Activated CD4-positive, CD25-positive, alpha-beta regulatory T cell (primary cell): ENCODE measurements around the gene VAV2.
"Not testable (repeated sequence)": the region's sequence is repeated elsewhere in the genome, so short reads cannot be mapped to it uniquely, and the experiment has no call there.

Experiments used
- DNase-seq, 4 experiments: peaks; one replicate each; lab custom pipeline; 2025; lab: John Stamatoyannopoulos, UW

The VAV2 gene

GRCh38 chr9:133767008-133767407, 225.1 kb downstream of the VAV2 start:
- no peak for DNase-seq

DNA sequence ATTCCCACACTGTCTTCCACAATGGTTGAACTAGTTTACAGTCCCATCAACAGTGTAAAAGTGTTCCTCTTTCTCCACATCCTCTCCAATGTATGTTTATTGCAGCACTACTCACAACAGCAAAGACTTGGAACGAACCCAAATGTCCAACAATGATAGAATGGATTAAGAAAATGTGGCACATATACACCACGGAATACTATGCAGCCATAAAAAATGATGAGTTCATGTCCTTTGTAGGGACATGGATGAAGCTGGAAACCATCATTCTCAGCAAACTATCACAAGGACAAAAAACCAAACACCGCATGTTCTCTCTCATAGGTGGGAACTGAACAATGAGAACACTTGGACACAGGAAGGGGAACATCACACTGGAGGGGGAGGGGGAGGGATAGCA, 225.9 kb downstream of the VAV2 start:
- not testable (repeated sequence) for DNase-seq

DNA sequence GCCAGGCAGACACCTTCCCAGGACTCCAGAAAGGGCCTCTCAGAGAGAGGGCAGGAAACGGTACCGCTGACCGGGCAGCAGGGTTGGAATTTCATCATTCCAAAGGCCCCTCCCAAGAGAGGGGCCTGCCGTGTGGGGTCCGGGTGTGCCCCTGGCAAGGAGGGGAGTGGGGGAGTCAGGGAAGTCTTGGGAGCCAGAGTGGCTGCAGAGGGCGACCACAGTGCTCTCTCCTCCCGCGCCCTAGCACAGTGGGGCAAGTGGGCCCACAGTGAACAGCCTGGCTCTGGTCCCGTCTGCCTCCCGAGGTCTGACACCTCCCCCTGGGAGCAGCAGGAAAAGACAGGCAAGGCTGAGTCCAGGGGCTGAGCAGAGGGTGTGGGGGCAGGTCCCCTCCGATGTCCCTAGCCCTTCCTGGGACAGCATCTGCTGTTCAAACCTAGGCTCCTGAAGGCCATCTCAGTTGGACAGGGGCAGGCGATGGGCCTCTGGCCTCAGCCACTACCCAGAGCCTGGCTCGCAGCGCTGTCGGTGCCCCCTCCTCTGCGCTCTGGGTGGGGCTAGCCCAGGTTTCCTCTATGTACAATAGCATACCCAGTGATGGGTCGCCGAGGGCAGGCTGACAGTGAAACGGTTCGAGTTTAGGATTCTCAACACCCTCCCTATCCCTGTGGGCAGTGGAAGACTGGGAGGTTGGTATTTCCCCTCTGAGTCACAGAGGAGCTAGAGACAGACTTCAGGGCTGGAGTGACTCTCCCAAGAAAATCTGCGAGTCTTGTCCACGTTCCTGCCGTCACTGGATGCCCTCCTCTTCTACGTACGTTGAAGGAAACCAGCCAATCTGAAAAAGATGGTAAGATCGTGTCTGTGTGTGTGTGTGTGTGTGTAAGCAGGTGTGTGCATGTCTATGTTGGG, 228.6 kb downstream of the VAV2 start:
- DNase-seq, result no peak

GRCh38 chr9:133762488-133763271, 229.4 kb downstream of the VAV2 start:
- DNase-seq, result no peak

GRCh38 chr9:133761641-133762248, 230.4 kb downstream of the VAV2 start:
- DNase-seq, result no peak

DNA sequence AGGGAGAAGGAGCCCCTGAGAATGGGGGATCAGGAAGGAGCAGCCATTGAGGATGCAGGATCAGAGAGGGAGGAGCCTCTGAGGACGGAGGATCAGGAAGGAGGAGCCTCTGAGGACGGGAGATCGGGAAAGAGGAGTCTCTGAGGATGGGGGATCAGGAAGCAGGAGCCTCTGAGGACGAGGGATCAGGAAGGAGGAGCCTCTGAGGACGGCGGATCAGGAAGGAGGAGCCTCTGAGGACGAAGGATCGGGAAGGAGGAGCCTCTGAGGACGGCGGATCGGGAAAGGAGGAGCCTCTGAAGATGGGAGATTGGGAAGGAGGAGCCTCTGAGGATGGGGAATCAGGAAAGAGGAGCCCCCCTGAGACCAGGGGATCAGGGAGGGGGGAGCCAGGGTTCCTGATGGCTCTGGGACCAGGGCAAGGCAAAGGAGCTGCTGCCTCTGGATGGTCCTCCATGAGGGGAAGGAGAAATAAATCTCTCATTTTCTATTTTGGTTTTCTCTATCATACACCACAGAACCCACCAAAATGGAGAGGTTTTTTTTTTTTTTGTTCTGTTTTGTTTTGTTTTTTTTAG, 231.3 kb downstream of the VAV2 start:
- no peak for DNase-seq

DNA sequence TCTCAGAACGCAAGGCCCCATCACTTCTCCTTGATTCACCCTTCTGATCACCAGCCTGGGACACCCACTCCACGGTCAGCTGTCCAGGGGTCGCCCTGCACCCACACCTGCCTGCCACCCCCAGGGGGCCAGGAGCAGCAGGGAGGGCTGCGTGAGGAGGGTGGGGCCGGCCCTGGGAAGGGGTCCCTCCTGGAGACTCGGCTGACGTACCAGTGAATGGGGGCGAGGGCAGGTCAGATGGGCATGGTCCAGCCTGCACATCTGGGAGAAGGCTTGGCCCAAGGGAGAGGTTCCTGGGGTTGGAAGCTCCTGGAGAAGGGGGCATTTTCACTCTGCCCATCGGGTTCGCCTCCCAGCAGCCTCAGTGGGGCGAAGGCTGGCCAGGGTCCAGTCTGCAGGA, 232.2 kb downstream of the VAV2 start:
- DNase-seq, result no peak

- no peak for DNase-seq
Observed at GRCh38 chr9:133759146-133759900, 232.8 kb downstream of the VAV2 start.

- DNase-seq, result no peak
Observed at GRCh38 chr9:133758228-133758627, 233.9 kb downstream of the VAV2 start.

DNA sequence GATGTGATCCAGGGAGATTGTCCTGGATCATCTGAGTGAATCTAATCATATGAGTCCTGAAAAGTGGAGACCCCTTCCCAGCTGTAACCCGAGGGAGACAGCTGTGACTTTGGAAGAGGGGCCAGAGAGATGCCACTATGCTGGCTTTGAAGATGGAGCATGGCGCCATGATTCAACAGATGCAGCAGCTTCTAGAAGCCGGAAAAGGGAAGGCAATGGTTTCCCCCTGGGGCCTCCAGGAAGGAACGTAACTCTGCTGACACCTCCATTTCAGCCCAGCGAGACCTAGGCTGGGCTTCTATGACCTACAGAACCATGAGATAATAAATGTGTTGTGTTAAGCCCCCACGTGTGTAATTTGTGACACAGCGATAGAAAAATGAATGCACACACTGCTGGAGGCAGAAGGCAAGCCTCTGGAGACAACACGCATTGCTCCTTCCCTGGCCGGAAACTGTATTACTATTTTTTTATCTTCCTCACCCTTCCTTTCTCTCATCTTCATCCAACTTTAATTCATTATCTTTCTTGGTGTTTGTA, 237.4 kb downstream of the VAV2 start:
- DNase-seq, result no peak

- no peak for DNase-seq
Observed at GRCh38 chr9:133754187-133754586, 237.9 kb downstream of the VAV2 start.

DNA sequence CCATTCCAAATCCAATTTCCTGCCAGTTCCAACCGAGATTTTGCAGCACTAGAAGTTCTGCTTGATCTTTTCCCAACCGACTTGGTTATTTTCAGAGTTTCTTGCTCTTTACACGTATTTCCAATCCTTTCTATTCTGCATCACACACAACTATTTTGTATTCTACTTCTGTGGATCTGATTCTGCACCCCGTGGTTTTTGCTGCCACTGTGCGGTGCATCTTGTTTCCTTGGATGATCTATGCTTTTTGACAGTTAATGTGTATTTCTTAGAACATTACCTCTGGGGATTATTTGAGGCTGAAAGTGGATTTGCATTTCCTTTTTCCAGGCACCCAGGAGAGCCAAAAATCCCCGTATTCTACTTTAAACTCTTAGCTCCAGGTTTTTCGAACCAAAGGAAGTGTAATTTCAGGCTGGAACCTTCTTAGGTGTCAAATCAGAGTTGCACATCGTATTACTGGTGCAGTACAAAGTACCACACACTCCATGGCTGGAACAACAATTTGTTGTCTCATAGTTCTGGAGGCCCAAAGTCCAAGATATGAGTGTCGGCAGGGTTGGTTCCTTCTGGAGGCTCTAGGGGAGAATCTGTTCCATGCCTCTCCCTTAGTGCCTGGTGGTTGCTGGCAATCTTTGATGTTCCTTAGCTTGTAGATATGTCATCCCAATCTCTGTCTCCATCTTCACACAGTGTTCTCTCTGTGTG, 239.2 kb downstream of the VAV2 start:
- no peak for DNase-seq

DNA sequence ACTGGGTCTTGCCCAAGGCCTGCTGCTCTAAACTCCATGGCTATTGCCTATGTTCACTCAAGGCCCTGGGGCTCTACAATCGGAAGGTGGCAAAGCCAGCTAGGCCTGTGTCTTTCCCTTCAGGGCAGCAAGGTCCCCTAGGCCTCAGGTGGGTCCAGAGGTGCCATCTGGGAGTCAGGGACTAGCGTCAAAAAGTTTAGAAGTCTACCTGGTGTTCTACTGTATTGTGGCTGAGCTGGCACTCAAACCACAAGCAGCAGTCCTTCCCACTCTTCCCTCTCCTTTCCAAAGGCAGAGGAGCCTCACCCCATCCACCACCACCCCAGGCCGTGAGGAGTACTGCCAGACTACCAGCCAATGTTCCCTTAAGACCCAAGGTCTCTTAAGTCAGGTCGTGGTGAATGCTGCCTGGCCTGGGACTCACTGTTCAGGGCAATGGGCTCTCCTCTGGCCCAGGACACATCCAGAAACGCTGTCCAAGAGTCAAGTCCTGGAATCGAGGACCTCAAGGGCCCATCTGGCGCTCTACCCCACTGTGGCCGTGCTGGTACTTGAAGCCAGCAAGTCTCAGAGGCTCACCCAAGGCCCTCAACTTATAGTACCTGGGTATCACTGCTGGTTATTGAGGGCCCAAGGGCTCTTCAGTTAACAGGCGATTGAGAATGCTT, 241.0 kb downstream of the VAV2 start:
- no peak for DNase-seq

DNA sequence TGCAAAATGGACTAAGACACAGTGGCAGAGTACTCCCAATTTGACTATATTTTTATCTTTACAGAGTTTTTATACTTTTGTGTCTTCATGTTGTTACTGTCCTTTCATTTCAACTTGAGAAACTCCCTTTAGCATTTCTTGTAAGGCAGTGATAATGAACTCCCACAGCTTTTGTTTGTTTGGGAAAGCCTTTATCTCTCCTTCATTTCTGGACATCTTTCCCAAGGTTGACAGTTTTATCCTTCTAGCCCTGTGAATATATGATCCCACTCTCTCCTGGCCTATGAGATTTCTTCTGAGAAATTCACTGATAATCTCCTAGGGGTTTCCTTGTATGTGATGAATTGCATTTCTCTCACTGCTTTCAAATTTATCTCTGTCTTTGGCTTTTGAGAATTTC, 244.8 kb downstream of the VAV2 start:
- no peak for DNase-seq

- not testable (repeated sequence) for DNase-seq
Observed at GRCh38 chr9:133744528-133744927, 247.6 kb downstream of the VAV2 start.

- peak; percentile 48 to 69 (median 55) for DNase-seq
Observed at GRCh38 chr9:133742849-133743444, 249.2 kb downstream of the VAV2 start.

DNA sequence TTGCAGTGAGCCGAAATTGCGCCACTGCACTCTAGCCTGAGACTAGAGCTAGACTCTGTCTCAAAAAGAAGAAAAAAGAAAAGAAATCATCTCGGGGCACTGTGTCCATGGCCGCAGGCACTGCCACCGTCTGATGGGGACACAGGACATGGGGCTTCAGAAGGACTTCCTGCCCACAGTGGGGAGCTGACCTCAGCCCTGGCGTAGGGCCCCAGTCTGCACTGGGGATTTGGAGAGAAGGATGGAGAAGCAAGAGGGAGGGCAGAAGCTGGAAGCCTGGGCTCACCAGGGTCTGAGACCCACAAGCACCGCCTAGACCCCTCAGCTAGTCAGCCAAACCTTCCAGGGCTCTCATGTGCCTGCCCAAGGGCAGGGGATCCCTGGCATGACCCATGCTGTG, 249.9 kb downstream of the VAV2 start:
- DNase-seq, result no peak

- DNase-seq, result no peak
Observed at GRCh38 chr9:133741716-133742115, 250.4 kb downstream of the VAV2 start.

GRCh38 chr9:133740911-133741310, 251.2 kb downstream of the VAV2 start:
- DNase-seq, result no peak
